AG10803 (cell line): ENCODE data around the gene TRAF3.

Experiments used
- DNase-seq: peaks from one replicate; pipeline ENCODE4 v3.0.0; 2010; ENCODE audit warnings: low read depth
- H3K4me3 ChIP-seq: 2 replicates; pipeline ENCODE4 v1.5.1; 2011; ENCODE audit warnings: mild to moderate bottlenecking, low read length, control low read depth
- CTCF ChIP-seq: conservative IDR thresholded peaks from 2 replicates; pipeline ENCODE4 v1.5.1; 2011; ENCODE audit warnings: mild to moderate bottlenecking, low read length, control low read depth, inconsistent platforms

TRAF3 gene

GRCh38 chr14:102911991-102912761 is 134.9 kb downstream of the TRAF3 start:
- H3K4me3 ChIP-seq: no peak overlapping the region
- no peak for TF ChIP-seq CTCF
- no peak for DNase-seq

- TF ChIP-seq CTCF: no peak
- H3K4me3 ChIP-seq: no peak overlapping the region
- DNase-seq: no peak
Measured at GRCh38 chr14:102913341-102914211, 136.3 kb downstream of the TRAF3 start.

GRCh38 chr14:102914474-102915291 is 137.4 kb downstream of the TRAF3 start:
- TF ChIP-seq CTCF: no peak
- no peak overlapping the region for H3K4me3 ChIP-seq
- DNase-seq: no peak

GRCh38 chr14:102915292-102916110 is 138.3 kb downstream of the TRAF3 start:
- no peak for TF ChIP-seq CTCF
- no peak overlapping the region for H3K4me3 ChIP-seq
- no peak for DNase-seq

GRCh38 chr14:102916347-102917055 is 139.3 kb downstream of the TRAF3 start:
- no peak overlapping the region for H3K4me3 ChIP-seq
- no peak for TF ChIP-seq CTCF
- no peak for DNase-seq

GRCh38 chr14:102917056-102917385 is 139.8 kb downstream of the TRAF3 start:
- no peak overlapping the region for H3K4me3 ChIP-seq
- DNase-seq: no peak
- TF ChIP-seq CTCF: no peak
